Posterior vena cava (tissue), 2 donors: ENCODE measurements around the gene EVPLL. TPM values are rescaled to one million over a fixed set of nuclear protein-coding genes. Genes with fewer than 3 reads are reported as not detected.
"Not testable (repeated sequence)": the region's sequence is repeated elsewhere in the genome, so short reads cannot be mapped to it uniquely, and the experiment has no call there.

Source experiments
- DNase-seq: peaks from one replicate; pipeline ENCODE4 v3.0.0-alpha.2; 2020; ENCODE audit warnings: low spot score
- intact Hi-C, 2 donors: fragments of 100-400 bp; cut with DNase I; formaldehyde crosslinking; loops; one replicate each; pipeline versions ENCODE4 v1.14.1 to v1.14.2; 2022 to 2023
- long read RNA-seq, 2 donors: library from polyadenylated mRNA; unstranded; transcript quantifications; one replicate each; pipeline ENCODE4 v2.0.0, GENCODE V29; 2020 to 2021
- total RNA-seq, 2 donors: library from RNA; stranded (reverse); fragmentation: NEBNext Ultra II Directional; extraction: Animal tissue kit (Norgen Biotek cat#: 25700); gene quantifications; one replicate each; pipeline ENCODE4 v1.2.1, GENCODE V29; 2021
- donor health status: DM: yes; HTN: yes; CAD: no.
- donor health status: DM: yes; HTN: yes; CAD: no.

EVPLL gene
- total RNA-seq = not detected
- long read RNA-seq, donor 1 = 0 reads
- long read RNA-seq, donor 2 = 0 reads

DNA sequence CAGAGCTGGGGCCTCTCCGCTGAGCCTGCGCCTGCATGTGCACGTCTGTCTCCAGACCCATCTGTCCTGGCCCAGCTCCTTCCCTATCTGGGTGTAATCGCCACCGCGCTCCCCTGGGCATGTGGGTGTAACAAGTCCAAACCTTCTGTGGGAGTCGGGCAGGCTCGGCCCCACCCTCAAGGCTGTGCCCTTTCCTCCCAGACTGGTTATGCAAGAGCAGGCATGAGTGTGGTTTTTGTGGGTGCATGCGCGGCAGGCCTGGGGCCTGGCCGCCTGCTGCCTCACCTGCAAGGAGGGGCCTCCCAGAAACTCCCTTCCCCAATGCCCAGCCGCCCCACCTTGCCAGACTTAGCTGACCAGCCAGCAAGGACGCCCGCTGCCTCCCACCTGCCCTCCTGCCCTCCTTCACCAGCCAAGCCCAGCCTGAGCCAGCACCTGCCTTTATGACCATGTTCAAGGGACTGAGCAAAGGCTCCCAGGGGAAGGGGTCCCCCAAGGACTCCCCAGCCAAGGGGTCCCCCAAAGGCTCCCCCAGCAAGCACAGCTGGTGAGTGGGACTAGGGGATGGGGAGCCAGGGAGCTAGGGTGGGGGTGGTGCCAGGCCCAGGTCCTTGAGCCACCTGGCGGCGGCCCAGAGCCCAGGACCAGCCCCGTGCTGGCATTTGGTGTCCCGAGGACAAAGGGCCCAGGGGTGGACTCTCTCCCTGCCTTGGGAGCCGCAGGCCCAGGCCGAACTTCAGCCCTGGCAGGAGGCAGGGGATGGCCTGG is at the start of gene EVPLL:
Gene EVPLL, plus strand, starts transcription at position 342 of the 768 bp plus-strand sequence. CDS start 3,160 bp downstream, outside the sequence.
- intact Hi-C loops = no loop called here
- DNase-seq = peak; percentile 83

DNA sequence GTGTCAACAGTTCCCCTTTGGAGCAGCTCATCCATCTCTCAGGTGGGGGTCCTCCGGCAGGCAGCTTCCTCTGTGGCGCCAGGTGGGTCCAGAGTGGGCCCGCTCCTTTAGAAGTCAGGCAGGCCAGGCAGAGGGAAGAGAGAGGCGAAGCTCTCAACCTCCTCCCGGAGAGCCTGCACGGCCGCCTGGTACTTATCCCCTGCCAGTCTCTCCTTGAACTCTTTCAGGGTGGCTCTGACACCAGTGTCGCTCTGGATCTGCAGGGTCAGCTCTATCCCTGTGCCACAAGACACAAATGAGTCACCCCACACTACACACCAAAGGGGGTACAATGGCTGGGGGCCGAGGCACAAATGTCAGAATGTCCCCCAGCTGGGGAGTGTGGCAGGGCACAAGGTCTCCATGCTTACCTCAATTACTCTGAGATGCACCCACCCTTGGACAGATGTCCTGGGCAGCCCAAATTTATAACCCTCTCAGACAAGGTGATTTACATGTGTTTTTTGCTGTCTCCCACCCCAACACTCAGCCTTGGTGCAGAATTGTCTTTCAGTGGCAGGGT is 48.9 kb upstream of the EVPLL start:
- DNase-seq = no peak

DNA sequence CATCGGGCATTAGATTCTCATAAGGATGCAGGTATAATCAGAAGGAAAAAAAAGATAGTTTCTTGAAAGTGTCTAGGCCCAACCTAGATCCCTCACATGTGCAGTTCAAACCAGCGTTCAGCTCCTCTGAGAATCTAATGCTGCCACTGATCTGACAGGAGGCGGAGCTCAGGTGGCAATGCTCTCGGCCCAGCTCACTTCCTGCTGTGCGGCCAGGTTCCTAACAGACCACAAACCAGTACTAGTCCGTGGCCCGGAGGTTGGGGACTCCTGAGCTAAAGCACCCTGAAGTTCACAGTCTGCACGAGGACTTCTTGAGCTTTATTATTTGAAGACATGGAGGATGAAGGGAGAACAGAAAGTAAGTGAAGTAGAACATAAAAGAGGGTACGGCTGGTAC is 45.7 kb upstream of the EVPLL start:
- no peak for DNase-seq
- intact Hi-C loops = loop anchor here in 1 of 2 donors (5.0 kb wide), 1 partner anchor 1395 kb away; no protein-coding TSS in a partner anchor

More for the DNA sequence above, 48.9 kb upstream of the EVPLL start:
- intact Hi-C loops = loop anchor here in 1 of 2 donors (10.0 kb wide), 1 partner anchor 84 kb away; no protein-coding TSS in a partner anchor

DNA sequence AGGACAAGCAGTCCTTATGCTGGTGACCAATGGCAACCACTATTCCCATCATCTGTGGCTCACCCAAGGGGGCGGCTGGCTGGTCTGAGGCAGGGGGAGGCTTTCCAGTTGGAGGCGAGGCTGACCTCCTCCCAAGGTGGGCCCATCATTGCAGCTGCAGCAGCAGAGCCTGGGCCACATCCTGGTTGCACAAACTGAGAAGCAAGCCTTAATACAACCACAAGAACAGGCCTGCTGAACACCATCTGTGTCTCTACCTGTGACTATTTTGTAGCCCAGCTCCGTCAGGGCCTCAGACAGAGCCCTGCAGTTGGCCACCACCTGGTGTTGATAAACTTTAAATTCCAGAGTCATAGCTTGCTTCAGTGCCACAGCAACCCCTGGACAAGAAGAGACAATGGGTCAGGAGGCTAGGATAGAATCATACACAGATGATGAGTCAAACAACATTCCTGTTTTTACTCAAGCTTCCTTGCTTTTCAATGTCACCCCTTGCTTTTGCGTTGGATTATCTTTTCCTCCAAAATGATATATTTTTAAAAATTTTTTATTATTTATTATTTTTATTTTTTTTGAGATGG is 44.6 kb upstream of the EVPLL start:
- intact Hi-C loops = loop anchor here in 1 of 2 donors (5.0 kb wide), 1 partner anchor 1394 kb away; no protein-coding TSS in a partner anchor
- no peak for DNase-seq

DNA sequence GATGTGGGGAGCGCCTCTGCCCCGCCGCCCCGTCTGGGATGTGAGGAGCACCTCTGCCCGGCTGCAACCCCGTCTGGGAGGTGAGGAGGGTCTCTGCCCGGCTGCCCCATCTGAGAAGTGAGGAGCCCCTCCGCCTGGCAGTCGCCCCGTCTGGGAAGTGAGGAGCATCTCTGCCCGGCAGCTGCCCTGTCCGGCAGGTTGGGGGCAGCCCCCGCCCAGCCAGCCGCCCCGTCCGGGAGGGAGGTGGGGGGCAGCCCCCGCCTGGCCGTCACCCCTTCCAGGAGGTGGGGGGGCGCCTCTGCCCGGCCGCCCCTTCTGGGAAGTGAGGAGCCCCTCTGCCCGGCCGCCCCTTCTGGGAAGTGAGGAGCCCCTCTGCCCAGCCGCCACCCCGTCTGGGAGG is 39.4 kb upstream of the EVPLL start:
- intact Hi-C loops, DNase-seq: not testable (repeated sequence)

DNA sequence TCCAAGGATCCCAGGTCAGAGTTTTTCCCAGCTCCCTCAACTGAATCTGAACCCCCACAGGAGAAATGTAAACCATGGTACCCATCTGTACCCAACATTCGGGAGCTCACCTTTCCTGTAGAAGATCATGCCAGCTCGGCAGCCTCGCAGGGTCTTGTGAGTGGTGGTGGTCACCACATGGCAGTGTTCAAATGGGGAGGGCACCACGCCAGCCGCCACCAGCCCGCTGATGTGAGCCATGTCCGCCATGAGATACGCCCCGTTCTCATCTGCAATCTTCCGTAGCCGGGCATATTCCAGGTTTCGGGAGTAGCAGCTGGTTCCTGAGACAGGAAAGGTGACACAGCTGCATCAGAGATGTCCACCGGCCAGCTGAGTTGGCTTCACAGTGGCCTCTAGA is 37.6 kb upstream of the EVPLL start:
- intact Hi-C loops = no loop called here
- DNase-seq = no peak

DNA sequence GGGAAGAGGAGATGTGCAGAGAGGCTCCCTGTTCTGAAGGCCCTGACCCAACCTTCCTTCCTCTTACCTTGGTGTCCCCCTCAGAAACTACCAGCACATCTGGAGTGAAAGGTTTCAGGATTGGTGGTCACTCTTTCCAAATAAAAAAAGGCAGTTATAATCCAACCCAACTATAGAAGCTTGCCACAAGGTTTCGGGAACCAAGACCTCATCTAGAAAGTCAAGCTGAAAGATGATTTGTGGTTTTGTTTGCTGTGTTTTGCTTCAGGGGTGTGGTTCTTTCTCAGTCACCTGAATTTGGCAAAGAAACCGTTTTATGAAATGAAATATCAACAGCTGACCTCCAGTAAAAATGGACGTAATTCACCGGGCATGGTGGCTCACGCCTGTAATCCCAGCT is 33.6 kb upstream of the EVPLL start:
- intact Hi-C loops = no loop called here
- no peak for DNase-seq

DNA sequence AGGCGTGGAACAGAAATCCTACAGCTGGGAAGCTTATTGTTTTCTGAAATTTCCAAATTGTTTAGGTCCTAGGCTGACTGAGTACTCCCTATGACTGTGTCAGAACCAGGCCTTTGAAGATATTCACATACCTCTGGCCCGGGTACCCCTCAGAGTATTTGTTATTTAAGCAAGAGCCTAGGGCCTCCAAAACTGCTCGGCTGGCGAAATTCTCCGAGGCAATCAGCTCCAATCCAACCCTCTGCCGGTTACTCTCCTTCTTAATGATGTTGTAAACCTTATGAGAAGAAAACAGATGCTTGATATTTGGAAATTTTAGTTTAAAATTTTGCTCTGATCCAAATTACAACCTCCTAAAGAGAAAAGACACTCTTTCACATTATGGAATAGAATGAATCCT is 24.0 kb upstream of the EVPLL start:
- intact Hi-C loops = no loop called here
- no peak for DNase-seq

DNA sequence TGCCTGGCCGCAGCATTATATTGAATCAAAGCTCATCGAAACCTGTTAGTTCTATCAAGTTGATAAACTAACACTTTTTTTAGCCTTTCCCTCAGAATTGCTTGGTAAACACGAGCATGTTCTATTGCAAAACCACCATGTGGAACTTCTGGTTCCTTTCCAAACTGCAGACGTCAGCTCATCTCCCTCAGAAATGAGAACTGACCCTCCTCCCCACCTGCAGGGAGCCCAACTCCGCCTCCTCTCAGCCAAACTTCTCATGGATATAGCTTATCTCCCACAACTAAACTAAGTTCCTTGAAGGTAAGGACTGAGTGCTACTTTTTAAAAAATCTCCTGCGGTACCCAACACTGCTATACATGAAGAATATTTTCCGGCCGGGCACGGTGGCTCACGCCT is 21.0 kb upstream of the EVPLL start:
- intact Hi-C loops = no loop called here
- no peak for DNase-seq

DNA sequence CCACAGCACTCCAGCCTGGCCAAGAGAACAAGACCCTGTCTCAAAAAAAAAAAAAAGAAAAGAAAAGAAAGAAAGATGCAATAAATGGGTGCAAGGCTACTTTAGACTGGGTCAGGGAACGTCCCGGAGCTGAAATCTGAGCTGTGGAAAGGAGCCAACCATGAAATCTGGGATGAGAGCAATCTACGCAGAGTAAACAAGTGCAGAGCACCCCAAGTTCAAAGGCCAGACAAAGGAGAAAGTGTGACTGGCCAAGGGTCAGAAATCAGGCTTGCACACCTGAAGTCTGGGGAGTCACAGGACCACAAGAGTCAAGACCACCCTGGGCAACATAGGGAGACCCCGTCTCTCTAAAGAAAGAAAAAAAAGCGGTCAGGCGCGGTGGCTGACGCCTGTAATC is 17.1 kb upstream of the EVPLL start:
- intact Hi-C loops = no loop called here
- DNase-seq = no peak

DNA sequence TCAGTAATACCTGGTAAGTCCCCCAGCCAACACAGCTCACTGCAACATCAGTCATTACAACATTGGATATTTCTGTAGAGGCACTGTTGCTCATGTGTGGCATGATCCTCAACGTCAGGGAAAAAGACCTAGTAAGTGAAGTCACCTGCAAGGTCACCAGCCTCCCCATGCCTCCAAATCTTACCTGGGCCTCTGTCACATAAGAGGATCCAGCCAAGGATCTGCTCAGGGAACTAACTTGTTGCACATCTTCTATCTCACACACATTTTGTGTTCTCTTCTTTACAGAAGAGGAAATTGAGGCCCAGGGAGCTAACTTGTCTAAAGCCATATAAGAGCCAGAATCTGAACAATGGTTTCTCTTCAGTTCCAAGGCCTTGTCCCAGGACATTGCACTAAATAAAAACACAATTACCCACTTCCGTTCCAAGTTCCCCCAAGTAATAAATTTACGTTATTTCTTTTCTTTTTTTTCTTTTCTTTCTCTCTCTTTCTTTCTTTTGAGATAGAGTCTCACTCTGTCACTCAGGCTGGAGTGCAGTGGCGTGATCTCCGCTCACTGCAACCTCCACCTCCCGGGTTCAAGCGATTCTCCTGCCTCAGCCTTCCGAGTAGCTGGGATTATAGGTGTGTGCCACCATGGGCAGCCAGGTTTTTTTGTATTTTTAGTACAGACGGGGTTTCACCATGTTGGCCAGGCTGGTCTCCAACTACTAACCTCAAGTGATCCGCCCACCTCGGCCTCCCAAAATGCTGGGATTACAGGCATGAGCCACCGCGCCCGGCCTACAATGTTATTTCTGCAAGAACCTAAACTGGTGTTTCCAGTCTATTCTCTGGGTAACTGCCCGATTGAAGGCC is 15.5 kb upstream of the EVPLL start:
- no peak for DNase-seq
- intact Hi-C loops = no loop called here

DNA sequence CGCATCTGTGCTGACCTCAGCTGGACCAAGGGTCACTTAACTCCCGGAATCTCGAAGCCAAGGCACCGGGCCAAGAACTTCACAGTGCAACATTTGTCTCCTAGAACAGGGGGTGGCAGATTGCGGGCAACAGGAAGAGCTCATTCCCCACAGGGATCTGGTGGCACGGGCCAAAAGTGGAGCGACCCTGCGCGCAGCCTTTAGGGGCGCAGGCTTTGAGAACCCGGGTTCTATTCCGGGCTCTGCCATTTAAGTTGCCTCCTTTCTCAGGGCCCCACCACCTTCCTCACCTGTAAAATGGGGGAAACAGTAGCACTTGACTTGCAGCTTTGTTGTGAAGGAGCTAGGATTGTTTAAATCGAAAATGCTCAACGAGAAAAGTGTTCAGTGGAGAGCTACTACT is 14.9 kb upstream of the EVPLL start:
- intact Hi-C loops = no loop called here
- DNase-seq = peak; percentile 85

DNA sequence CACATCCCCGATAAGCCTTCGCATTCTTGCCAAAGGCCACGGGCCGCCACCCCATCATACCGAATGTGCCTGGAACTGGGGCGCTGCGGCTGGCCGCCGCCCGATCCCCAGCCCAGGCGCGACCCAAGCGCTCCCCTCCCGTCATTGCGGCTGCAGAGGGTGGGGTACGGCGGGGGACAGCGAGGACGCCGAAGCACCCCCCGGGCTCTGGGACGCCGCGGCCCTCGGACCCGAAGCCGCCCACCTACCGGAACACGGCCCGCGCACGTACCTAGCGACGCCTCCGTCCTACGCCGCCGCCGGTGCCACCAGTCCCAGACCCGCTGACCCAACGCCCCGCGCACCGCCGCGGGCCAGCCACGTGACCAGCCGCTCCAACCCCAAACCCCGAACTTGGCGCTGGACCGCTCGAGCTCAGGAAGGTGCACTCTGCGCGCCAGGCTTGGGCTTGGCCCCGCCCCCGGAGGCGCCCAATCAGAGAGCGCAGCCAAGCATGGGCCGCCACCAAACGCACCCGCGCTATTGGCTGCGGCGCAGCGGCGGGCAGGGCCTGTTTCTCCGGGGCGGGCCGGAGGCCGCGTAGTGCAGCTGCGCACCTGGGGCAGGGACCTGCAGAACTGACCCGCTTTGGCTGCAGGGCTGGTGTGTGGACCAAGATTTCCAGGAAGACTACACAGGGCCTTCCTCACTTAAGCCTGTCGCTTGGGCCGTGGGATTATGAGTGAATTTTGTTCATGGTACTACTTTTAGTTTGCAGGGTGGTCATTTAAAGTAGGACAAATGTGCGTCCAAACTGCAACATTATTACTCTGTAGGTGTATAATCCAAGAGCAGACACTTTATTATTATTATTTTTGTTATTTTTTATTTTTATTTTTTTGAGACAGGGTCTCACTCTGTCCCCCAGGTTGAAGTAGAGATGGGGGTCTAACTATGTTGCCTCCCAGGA is 14.2 kb upstream of the EVPLL start, which contains the start of gene SHMT1:
Gene SHMT1, minus strand, starts transcription at position 450 of the 949 bp plus-strand sequence. CDS start 7,569 bp downstream, outside the sequence.
- peak; percentile 96 for DNase-seq
- intact Hi-C loops = no loop called here

DNA sequence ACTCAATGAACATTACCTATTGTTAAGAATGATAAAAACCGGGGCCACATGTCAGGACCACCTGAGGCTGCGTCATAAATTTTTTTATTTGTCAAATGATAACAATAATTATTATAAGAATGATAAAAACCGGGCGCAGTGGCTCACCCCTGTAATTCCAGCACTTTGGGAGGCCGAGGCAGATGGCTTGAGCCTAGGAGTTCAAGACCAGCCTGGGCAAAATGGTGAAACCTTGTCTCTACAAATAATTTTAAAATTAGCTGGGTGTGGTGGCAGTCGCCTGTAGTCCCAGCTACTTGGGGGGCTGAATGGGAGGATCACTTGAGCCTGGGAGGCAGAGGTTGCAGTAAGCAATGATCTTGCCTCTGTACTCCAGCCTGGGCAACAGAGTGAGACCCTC is 13.4 kb upstream of the EVPLL start:
- DNase-seq = no peak
- intact Hi-C loops = no loop called here

DNA sequence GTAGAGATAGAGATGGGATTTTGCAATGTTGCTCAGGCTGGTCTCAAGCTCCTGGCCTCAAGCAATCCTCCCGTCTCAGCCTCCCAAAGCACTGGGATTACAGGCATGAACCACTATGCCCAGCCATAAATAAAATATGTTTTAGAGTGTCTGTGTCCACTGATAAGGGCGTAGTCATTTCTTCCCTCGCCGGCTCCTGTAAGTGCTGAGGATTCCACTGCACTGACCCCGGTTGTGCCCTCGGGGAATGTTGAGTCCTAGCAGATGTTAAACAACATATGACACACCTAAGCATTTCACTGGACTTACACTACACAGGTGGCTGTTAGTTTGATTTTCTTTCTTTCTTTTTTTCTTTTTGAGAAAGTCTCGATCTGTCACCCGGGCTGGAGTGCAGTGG is 8.6 kb upstream of the EVPLL start:
- no peak for DNase-seq
- intact Hi-C loops = no loop called here

DNA sequence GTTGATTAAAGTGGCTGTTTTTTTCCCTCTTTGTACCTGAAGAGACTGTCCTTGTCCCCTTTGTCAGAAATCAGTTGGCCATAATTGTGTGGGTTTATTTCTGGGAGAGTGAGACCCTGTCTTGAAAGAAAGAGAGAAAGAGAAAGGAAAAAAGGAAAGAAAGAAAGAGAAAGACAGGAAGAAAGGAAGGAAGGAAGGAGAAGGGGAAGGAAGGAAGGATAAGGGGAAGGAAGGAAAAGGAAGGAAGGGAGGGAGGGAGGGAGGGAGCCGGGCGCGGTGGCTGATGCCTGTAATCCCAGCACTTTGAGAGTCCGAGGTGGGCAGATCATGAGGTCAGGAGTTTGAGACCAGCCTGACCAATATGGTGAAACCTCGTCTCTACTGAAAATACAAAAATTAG is 6.8 kb upstream of the EVPLL start:
- DNase-seq = no peak
- intact Hi-C loops = no loop called here

DNA sequence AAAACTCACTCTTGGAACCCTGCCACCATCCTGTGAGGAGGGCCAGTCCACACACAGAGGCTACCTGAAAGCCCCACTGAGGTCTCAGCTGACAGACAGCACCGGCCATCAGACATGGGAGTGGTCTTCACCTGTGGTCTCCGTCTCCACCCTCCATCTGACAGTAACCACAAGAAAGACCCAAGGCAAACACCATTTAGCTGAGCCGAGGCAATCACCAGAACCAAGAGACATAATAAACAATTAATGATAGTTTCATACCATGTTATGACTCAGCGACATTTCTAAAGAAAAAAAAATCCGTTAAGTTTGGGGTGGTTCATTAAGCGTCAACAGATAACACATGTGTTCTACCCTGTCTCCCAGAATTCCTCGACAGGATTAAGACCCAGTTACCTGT is 6.1 kb upstream of the EVPLL start:
- no peak for DNase-seq
- intact Hi-C loops = no loop called here

DNA sequence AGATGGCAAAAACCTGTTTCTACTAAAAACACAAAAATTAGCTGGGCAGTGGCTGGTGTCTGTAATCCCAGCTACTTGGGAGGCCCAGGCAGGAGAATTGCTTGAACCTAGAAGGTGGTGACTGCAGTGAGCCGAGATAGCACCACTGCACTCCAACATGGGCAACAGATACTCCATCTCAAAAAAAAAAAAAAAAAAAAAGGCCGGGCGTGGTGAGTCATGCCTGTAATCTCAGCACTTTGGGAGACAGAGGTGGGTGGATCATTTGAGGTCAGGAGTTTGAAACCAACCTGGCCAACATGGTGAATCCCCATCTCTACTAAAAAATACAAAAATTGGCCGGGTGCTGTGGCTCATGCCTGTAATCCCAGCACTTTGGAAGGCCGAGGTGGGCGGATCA is 4.4 kb upstream of the EVPLL start:
- intact Hi-C loops, DNase-seq: not testable (repeated sequence)
